ENCODE data around the gene CTNNA3.

CTNNA3 gene

DNA sequence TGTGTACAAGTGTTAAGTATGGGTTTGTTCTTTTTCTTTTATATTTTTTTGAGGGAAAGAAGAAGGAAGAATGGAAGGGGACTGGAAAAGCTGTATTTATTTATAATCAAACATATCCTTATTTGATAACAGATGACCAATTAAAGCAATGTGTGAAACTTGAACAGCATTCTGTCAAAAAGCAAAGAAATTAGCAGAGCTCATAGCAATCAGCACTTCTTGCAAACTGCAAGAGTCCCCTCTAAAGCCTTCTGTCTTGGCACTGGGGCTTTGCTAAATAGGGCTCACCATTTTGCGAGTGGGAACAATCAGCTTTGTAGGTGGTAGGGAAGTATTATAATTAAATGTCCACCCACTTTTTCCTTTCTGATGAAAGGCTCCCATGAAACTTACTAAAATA lies 935.1 kb downstream of the CTNNA3 start:
- no peaks in the 10 kb centered on the region for H3K9me3 ChIP-seq (ENCODE audit: insufficient read depth, low read length)

DNA sequence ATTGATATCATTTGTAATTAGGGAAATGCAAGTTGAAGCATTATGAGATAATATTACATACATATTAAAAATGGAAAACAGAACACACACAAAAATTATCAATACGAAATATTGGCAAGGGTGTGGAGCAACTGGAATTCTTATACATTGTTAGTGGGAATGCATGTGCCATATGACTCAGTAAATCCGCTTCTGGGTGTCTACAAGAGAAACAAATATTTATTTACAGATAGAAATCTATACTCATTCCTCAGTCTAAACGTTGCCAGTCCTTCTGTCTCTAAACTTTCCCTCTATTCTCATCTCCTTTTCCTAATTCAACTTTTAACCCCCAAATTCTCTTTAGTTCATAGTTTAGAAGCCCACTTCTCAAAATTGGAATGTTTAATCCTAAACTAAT lies 940.5 kb downstream of the CTNNA3 start:
- Histone ChIP-seq H3K9ac (ENCODE audit: low read length) (no peak overlapping the region), H4K20me1 (ENCODE audit: low read depth, low read length) (no peaks in the 10 kb centered on the region), H3K36me3 (ENCODE audit: low read length) (no peaks in the 10 kb centered on the region), H3K9me2 (replicated peaks; ENCODE audit: insufficient read depth, low read length) (no peaks in the 10 kb centered on the region), H3K27ac (ENCODE audit: low read depth, low read length) (no peak overlapping the region), H3K27me3 (ENCODE audit: low read length) (no peaks in the 10 kb centered on the region), H3F3A (ENCODE audit: insufficient read depth) (no peaks in the 10 kb centered on the region), H3K4me2 (ENCODE audit: low read depth, low read length, poor library complexity, severe bottlenecking) (no peak overlapping the region), H2AFZ (ENCODE audit: low read depth, low read length, severe bottlenecking) (no peak overlapping the region), H3K9me3 (ENCODE audit: insufficient read depth, low read length) (no peaks in the 10 kb centered on the region), H3K79me2 (ENCODE audit: insufficient read depth, low read length) (no peaks in the 10 kb centered on the region), H3K4me3 (ENCODE audit: insufficient read depth, low read length, poor library complexity, severe bottlenecking) (no peak overlapping the region)
- no peak for TF ChIP-seq EZH2phosphoT487 (conservative IDR thresholded peaks at IDR 0.05; ENCODE audit: low read length)

More for the DNA sequence above, 935.1 kb downstream of the CTNNA3 start:
- Histone ChIP-seq H3K9me2 (replicated peaks; ENCODE audit: insufficient read depth, low read length) (no peaks in the 10 kb centered on the region), H3K36me3 (ENCODE audit: low read length) (no peaks in the 10 kb centered on the region), H3K27me3 (ENCODE audit: low read length) (no peaks in the 10 kb centered on the region), H2AFZ (ENCODE audit: low read depth, low read length, severe bottlenecking) (no peak overlapping the region), H4K20me1 (ENCODE audit: low read depth, low read length) (no peaks in the 10 kb centered on the region), H3K4me3 (ENCODE audit: insufficient read depth, low read length, poor library complexity, severe bottlenecking) (no peak overlapping the region), H3K27ac (ENCODE audit: low read depth, low read length) (no peak overlapping the region), H3K9ac (ENCODE audit: low read length) (no peak overlapping the region), H3F3A (ENCODE audit: insufficient read depth) (no peaks in the 10 kb centered on the region), H3K79me2 (ENCODE audit: insufficient read depth, low read length) (no peaks in the 10 kb centered on the region), H3K4me2 (ENCODE audit: low read depth, low read length, poor library complexity, severe bottlenecking) (no peak overlapping the region)
- TF ChIP-seq EZH2phosphoT487 (conservative IDR thresholded peaks at IDR 0.05; ENCODE audit: low read length), result no peak
- TF ChIP-seq, protein P1, sequence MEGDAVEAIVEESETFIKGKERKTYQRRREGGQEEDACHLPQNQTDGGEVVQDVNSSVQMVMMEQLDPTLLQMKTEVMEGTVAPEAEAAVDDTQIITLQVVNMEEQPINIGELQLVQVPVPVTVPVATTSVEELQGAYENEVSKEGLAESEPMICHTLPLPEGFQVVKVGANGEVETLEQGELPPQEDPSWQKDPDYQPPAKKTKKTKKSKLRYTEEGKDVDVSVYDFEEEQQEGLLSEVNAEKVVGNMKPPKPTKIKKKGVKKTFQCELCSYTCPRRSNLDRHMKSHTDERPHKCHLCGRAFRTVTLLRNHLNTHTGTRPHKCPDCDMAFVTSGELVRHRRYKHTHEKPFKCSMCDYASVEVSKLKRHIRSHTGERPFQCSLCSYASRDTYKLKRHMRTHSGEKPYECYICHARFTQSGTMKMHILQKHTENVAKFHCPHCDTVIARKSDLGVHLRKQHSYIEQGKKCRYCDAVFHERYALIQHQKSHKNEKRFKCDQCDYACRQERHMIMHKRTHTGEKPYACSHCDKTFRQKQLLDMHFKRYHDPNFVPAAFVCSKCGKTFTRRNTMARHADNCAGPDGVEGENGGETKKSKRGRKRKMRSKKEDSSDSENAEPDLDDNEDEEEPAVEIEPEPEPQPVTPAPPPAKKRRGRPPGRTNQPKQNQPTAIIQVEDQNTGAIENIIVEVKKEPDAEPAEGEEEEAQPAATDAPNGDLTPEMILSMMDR (IDR thresholded peaks at IDR 0.05; ENCODE audit: insufficient read depth, low read length, poor library complexity, severe bottlenecking), result no peak

DNA sequence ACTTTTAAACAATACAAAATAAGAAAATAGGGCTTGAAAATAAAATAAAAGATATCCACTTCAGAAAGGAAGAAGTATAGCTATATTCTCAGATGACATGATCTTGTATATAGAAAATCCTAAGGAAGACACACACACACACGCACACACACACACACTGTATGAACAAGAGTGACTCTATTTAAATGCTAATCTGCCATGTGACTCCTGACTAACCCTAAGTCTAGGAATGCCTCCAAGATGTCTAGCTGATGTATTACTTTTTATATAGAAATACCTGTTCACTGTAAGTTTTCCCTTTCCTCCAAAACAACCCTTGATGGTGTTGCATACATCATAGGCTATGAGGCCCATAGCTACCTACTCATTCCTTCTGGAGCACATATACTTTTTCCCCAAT lies 943.3 kb downstream of the CTNNA3 start:
- TF ChIP-seq EZH2phosphoT487 (conservative IDR thresholded peaks at IDR 0.05; ENCODE audit: low read length), result no peak
- TF ChIP-seq, protein P1 (IDR thresholded peaks at IDR 0.05; ENCODE audit: insufficient read depth, low read length, poor library complexity, severe bottlenecking), result no peak
- H3K9ac ChIP-seq (ENCODE audit: low read length), result no peak overlapping the region

DNA sequence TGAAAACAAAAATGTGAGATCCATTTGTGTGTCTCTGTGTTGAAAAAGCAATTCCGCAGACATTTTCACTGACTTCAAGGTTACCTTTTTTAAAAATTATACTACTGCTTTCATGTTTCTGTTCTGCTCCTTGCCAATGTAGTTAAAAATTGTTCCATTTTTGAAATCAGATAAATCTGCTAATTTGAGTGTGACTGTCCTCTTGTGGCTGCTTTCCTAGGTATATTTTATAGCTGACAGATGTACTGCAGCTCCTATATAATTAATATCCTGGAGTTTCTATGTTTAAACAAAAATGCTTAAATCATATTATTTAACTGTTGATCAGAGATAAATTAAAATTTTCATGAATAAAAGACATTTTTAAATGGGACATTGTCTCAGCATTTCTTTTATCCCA lies 947.8 kb downstream of the CTNNA3 start:
- Histone ChIP-seq H3K36me3 (ENCODE audit: low read length) (no peaks in the 10 kb centered on the region), H4K20me1 (ENCODE audit: low read depth, low read length) (no peaks in the 10 kb centered on the region)

More for the DNA sequence above, 943.3 kb downstream of the CTNNA3 start:
- Histone ChIP-seq H3K9me3 (ENCODE audit: insufficient read depth, low read length) (no peaks in the 10 kb centered on the region), H2AFZ (ENCODE audit: low read depth, low read length, severe bottlenecking) (no peak overlapping the region), H3K9me2 (replicated peaks; ENCODE audit: insufficient read depth, low read length) (no peaks in the 10 kb centered on the region), H3K4me2 (ENCODE audit: low read depth, low read length, poor library complexity, severe bottlenecking) (no peak overlapping the region), H3K36me3 (ENCODE audit: low read length) (no peaks in the 10 kb centered on the region), H3K27me3 (ENCODE audit: low read length) (no peaks in the 10 kb centered on the region), H4K20me1 (ENCODE audit: low read depth, low read length) (no peaks in the 10 kb centered on the region), H3K79me2 (ENCODE audit: insufficient read depth, low read length) (no peaks in the 10 kb centered on the region), H3K4me3 (ENCODE audit: insufficient read depth, low read length, poor library complexity, severe bottlenecking) (no peak overlapping the region), H3K27ac (ENCODE audit: low read depth, low read length) (no peak overlapping the region), H3F3A (ENCODE audit: insufficient read depth) (no peaks in the 10 kb centered on the region)

More for the DNA sequence above, 947.8 kb downstream of the CTNNA3 start:
- H3F3A ChIP-seq (ENCODE audit: insufficient read depth), result no peaks in the 10 kb centered on the region
- H3K27me3 ChIP-seq (ENCODE audit: low read length), result no peaks in the 10 kb centered on the region
- no peaks in the 10 kb centered on the region for H3K9me3 ChIP-seq (ENCODE audit: insufficient read depth, low read length)
- H3K27ac ChIP-seq (ENCODE audit: low read depth, low read length), result no peak overlapping the region
- no peak overlapping the region for H3K9ac ChIP-seq (ENCODE audit: low read length)
- H3K79me2 ChIP-seq (ENCODE audit: insufficient read depth, low read length), result no peaks in the 10 kb centered on the region
- no peak overlapping the region for H3K4me3 ChIP-seq (ENCODE audit: insufficient read depth, low read length, poor library complexity, severe bottlenecking)
- no peak for TF ChIP-seq EZH2phosphoT487 (conservative IDR thresholded peaks at IDR 0.05; ENCODE audit: low read length)
- TF ChIP-seq, protein P1 (IDR thresholded peaks at IDR 0.05; ENCODE audit: insufficient read depth, low read length, poor library complexity, severe bottlenecking), result no peak
- H2AFZ ChIP-seq (ENCODE audit: low read depth, low read length, severe bottlenecking), result no peak overlapping the region
- H3K9me2 ChIP-seq (replicated peaks; ENCODE audit: insufficient read depth, low read length), result no peaks in the 10 kb centered on the region
- H3K4me2 ChIP-seq (ENCODE audit: low read depth, low read length, poor library complexity, severe bottlenecking), result no peak overlapping the region
